Activated CD4-positive, alpha-beta T cell treated with anti-CD3 and anti-CD28 coated beads, Interleukin-2, amount 10 ng/mL, durations not matched to agents 7 days and 5 days (primary cell): ENCODE results near the gene TULP1. TPM values are rescaled to one million over a fixed set of nuclear protein-coding genes. Genes with fewer than 3 reads are reported as not detected.

Experiments used
- CTCF ChIA-PET: fragments of 350-600 bp; sonication (Branson Sonifier 250); formaldehyde crosslinking; loops from one replicate; lab custom pipeline; 2021; ENCODE audit warnings: antibody characterized with exemption; lab: Charles Lee
- POLR2A ChIA-PET: fragments of 350-600 bp; sonication (Branson Sonifier 250); formaldehyde crosslinking; loops from one replicate; lab custom pipeline; 2021; ENCODE audit warnings: antibody characterized with exemption; lab: Charles Lee
- DNase-seq: peaks from one replicate; pipeline ENCODE4 v3.0.0-alpha.2; 2020
- H3K27ac Mint-ChIP-seq: one replicate; pipeline ENCODE4 v1.8.0; 2021; ENCODE audit warnings: mild to moderate bottlenecking, moderate library complexity, mixed read lengths
- H3K27me3 Mint-ChIP-seq: one replicate; pipeline ENCODE4 v1.8.0; 2021; ENCODE audit warnings: mixed read lengths
- H3K36me3 Mint-ChIP-seq: one replicate; pipeline ENCODE4 v1.8.0; 2021; ENCODE audit warnings: low read depth, mixed read lengths
- H3K4me1 Mint-ChIP-seq: one replicate; pipeline ENCODE4 v1.8.0; 2021; ENCODE audit warnings: mixed read lengths
- H3K4me3 Mint-ChIP-seq: one replicate; pipeline ENCODE4 v1.8.0; 2021; ENCODE audit warnings: mild to moderate bottlenecking, moderate library complexity, mixed read lengths
- H3K9me3 Mint-ChIP-seq: one replicate; pipeline ENCODE4 v1.8.0; 2021; ENCODE audit warnings: mixed read lengths
- total RNA-seq, 2 experiments: library from RNA; stranded (reverse); gene quantifications; one replicate each; pipeline ENCODE4 v1.2.3, GENCODE V29; 2021

Gene TULP1
- total RNA-seq, 2 experiments from 2014 or later = not detected

DNA sequence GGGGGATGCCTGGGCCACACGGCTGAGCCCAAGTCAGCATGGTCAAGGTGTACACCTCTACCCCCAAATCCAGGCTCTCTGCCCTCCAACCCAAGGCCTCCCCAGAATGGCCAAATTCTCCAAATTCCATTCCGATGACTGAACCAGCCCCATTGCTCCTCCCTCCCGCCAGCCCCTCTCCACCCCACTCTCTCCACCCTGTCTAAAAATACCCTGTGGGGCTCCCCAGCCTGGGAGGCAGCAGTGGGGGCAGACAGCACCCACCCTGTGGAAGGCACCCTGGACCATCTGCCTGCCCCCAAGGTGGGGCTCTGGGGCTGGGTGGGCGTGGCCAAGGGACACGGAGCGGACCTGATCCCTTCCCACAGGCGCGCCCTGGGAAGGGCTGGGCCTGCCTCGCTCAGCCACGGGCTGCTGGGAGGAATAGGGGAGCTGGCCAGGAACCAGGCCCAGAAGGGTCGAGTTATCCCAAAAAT, 27.3 kb downstream of the TULP1 start:
- no peaks in the 10 kb centered on the region for H3K36me3 Mint-ChIP-seq
- ChIA-PET CTCF (no interaction called here), POLR2A (no interaction called here)
- H3K27me3 Mint-ChIP-seq = no peaks in the 10 kb centered on the region
- peaks cover 9% of the 10 kb centered on the region for H3K4me1 Mint-ChIP-seq
- H3K9me3 Mint-ChIP-seq = no peaks in the 10 kb centered on the region
- no peak overlapping the region for H3K4me3 Mint-ChIP-seq
- DNase-seq = no peak
- no peak overlapping the region for H3K27ac Mint-ChIP-seq

GRCh38 chr6:35484921-35485392, 27.7 kb downstream of the TULP1 start:
- Mint-ChIP-seq H3K27ac (no peak overlapping the region), H3K27me3 (no peaks in the 10 kb centered on the region), H3K36me3 (no peaks in the 10 kb centered on the region), H3K9me3 (no peaks in the 10 kb centered on the region), H3K4me1 (peaks cover 9% of the 10 kb centered on the region), H3K4me3 (no peak overlapping the region)
- DNase-seq = no peak
- ChIA-PET CTCF (interaction anchor here (1.0 kb wide), 1 partner anchor 38 kb away, joined by 3 read pairs; no protein-coding TSS in a partner anchor), POLR2A (no interaction called here)

- CTCF ChIA-PET = interaction anchor here (1.0 kb wide), 1 partner anchor 39 kb away, joined by 3 read pairs; no protein-coding TSS in a partner anchor
- Mint-ChIP-seq H3K27ac (no peak overlapping the region), H3K27me3 (no peaks in the 10 kb centered on the region), H3K36me3 (no peaks in the 10 kb centered on the region), H3K4me3 (no peak overlapping the region), H3K9me3 (no peaks in the 10 kb centered on the region), H3K4me1 (peaks cover 9% of the 10 kb centered on the region)
- POLR2A ChIA-PET = no interaction called here
- no peak for DNase-seq
Observed at GRCh38 chr6:35483893-35484645, 28.6 kb downstream of the TULP1 start.

DNA sequence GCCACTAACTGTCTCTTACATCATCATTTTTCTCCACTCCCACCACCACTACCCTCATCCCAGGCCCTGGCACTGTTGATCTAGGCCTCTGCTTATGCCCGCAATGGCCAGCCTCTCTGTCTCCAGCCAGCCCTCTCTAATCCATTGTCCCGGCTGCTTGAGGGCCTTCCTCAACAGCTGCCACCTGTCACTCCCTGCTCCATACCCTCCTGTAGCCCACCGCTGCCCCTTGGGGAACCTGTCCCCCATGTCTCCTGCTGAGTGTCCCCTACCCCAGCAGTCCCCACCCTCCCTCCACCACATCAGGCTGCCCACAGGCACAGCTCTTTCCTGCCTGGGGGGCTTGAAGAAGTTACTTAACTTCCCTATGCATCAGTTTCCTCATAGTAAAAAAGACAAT, 29.2 kb downstream of the TULP1 start:
- Mint-ChIP-seq H3K27me3 (no peaks in the 10 kb centered on the region), H3K9me3 (no peaks in the 10 kb centered on the region), H3K36me3 (no peaks in the 10 kb centered on the region), H3K4me3 (no peak overlapping the region), H3K27ac (no peak overlapping the region), H3K4me1 (peaks cover 9% of the 10 kb centered on the region)
- DNase-seq = no peak
- ChIA-PET CTCF (interaction anchor here (1.0 kb wide), 1 partner anchor 12 kb away, joined by 4 read pairs; no protein-coding TSS in a partner anchor), POLR2A (no interaction called here)

- no peak overlapping the region for H3K4me3 Mint-ChIP-seq
- POLR2A ChIA-PET = no interaction called here
- H3K27me3 Mint-ChIP-seq = no peaks in the 10 kb centered on the region
- no peaks in the 10 kb centered on the region for H3K36me3 Mint-ChIP-seq
- DNase-seq = no peak
- CTCF ChIA-PET = interaction anchor here (1.0 to 1.1 kb wide), 2 partner anchors 12 to 18 kb away, joined by 3 to 4 read pairs; no protein-coding TSS in a partner anchor
- H3K27ac Mint-ChIP-seq = no peak overlapping the region
- no peaks in the 10 kb centered on the region for H3K9me3 Mint-ChIP-seq
- peaks cover 6% of the 10 kb centered on the region for H3K4me1 Mint-ChIP-seq
Observed at GRCh38 chr6:35483062-35483461, 29.6 kb downstream of the TULP1 start.

DNA sequence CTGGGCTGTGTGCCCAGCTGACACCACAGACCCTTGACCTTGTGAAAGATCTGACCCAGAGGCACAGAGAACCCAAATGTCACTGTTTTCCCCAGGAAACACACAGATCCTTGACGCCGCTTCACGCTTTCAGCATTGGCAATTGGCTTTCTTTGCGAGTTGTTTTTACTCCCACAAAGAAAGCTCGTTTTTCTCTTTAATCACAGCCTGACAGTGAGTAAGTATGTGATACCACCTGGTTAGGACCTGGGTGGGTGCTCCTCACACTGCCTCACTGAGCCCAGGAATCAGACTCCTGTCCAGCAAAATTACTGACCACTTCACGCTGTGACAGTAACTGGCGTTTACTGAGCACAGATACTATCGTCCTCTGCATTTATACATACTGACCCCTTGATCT, 31.5 kb downstream of the TULP1 start:
- no peak overlapping the region for H3K4me3 Mint-ChIP-seq
- ChIA-PET CTCF (interaction anchor here (0.6 to 2.9 kb wide), 5 partner anchors 10 to 1165 kb away, joined by 3 to 21 read pairs (median 4); partner anchors contain the start of gene RPL10A), POLR2A (no interaction called here)
- H3K27ac Mint-ChIP-seq = no peak overlapping the region
- H3K36me3 Mint-ChIP-seq = no peaks in the 10 kb centered on the region
- no peak for DNase-seq
- no peaks in the 10 kb centered on the region for H3K9me3 Mint-ChIP-seq
- H3K4me1 Mint-ChIP-seq = peaks cover 3% of the 10 kb centered on the region
- no peaks in the 10 kb centered on the region for H3K27me3 Mint-ChIP-seq

DNA sequence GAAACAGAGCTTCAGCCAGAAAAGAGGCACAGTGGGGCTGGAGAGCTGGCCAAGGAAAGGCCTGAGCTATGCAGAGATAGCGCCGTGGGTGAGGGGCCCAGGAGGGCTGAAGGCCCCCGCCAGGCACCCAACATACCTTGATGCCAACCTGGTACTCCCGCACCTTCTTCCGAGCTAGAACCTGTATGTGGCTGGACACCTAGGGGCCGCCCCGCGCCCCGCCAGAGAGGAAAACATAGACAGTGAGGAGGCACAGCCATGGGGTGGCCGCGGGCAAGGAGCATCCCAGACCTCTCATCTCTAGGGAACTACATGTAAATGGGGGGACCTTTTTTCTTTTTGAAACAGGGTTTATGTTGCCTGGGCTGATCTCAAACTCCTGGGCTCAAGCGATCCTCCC, 32.5 kb downstream of the TULP1 start:
- Mint-ChIP-seq H3K4me3 (no peak overlapping the region), H3K27ac (no peak overlapping the region), H3K27me3 (no peaks in the 10 kb centered on the region), H3K36me3 (no peaks in the 10 kb centered on the region), H3K9me3 (no peaks in the 10 kb centered on the region), H3K4me1 (peaks cover 3% of the 10 kb centered on the region)
- DNase-seq = no peak
- POLR2A ChIA-PET = no interaction called here
- CTCF ChIA-PET = interaction anchor here (0.5 to 2.9 kb wide), 4 partner anchors 11 to 954 kb away, joined by 3 to 21 read pairs (median 3); partner anchors contain the start of gene RPL10A

GRCh38 chr6:35478259-35478658, 34.4 kb downstream of the TULP1 start:
- no peak overlapping the region for H3K4me3 Mint-ChIP-seq
- H3K4me1 Mint-ChIP-seq = peaks cover 6% of the 10 kb centered on the region
- CTCF ChIA-PET = interaction anchor here (1.7 kb wide), 1 partner anchor 258 kb away, joined by 4 read pairs; no protein-coding TSS in a partner anchor

DNA sequence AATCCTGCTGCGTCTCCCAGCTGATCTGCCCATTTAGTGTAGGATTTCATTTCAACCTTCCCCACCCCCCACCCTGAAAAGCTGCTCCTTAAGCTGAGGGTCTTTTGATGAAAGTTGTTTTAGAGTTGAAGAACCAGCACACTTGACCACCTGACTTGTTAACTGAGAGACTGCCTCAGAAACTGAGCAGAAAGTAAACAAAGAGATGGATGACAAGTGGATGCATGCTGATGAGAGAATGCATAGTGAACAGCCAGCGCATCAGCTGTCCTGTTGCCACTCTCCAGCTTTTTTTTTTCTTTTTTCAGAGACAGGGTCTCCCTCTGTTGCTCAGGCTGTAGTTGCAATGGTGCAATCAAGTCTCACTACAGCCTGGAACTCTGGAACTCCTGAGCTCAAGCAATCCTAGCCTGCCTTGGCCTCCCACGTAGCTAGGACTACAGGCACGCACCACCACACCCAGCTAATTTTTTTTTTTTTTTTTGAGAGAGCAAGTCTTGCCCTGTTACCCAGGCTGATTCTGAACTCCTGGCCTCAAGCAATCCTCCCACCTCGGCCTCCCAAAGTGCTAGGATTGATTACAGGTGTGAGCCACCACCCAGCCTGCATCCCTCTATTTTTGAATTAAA, 35.0 kb downstream of the TULP1 start:
- Mint-ChIP-seq H3K4me3 (no peak overlapping the region), H3K27ac (no peak overlapping the region), H3K36me3 (peaks cover 5% of the 10 kb centered on the region), H3K4me1 (peaks cover 6% of the 10 kb centered on the region), H3K9me3 (no peaks in the 10 kb centered on the region), H3K27me3 (no peaks in the 10 kb centered on the region)
- POLR2A ChIA-PET = interaction anchor here (0.6 kb wide), 1 partner anchor 11 kb away, joined by 6 read pairs; no protein-coding TSS in a partner anchor
- no peak for DNase-seq
- CTCF ChIA-PET = interaction anchor here (0.6 to 1.7 kb wide), 4 partner anchors 9 to 258 kb away, joined by 3 to 6 read pairs (median 4); partner anchors contain the start of gene RPL10A

More at GRCh38 chr6:35478259-35478658, 34.4 kb downstream of the TULP1 start:
- POLR2A ChIA-PET = no interaction called here
- no peaks in the 10 kb centered on the region for H3K27me3 Mint-ChIP-seq
- no peak for DNase-seq
- no peak overlapping the region for H3K27ac Mint-ChIP-seq
- H3K36me3 Mint-ChIP-seq = peaks cover 5% of the 10 kb centered on the region
- H3K9me3 Mint-ChIP-seq = no peaks in the 10 kb centered on the region

- DNase-seq = no peak
- H3K4me3 Mint-ChIP-seq = no peak overlapping the region
- no peaks in the 10 kb centered on the region for H3K27me3 Mint-ChIP-seq
- peaks cover 10% of the 10 kb centered on the region for H3K36me3 Mint-ChIP-seq
- peaks cover 10% of the 10 kb centered on the region for H3K4me1 Mint-ChIP-seq
- no peak overlapping the region for H3K27ac Mint-ChIP-seq
- CTCF ChIA-PET = interaction anchor here (1.3 to 1.7 kb wide), 3 partner anchors 9 to 259 kb away, joined by 3 to 6 read pairs (median 4); partner anchors contain the start of gene RPL10A
- no peaks in the 10 kb centered on the region for H3K9me3 Mint-ChIP-seq
- POLR2A ChIA-PET = no interaction called here
Observed at GRCh38 chr6:35477028-35477427, 35.7 kb downstream of the TULP1 start.

DNA sequence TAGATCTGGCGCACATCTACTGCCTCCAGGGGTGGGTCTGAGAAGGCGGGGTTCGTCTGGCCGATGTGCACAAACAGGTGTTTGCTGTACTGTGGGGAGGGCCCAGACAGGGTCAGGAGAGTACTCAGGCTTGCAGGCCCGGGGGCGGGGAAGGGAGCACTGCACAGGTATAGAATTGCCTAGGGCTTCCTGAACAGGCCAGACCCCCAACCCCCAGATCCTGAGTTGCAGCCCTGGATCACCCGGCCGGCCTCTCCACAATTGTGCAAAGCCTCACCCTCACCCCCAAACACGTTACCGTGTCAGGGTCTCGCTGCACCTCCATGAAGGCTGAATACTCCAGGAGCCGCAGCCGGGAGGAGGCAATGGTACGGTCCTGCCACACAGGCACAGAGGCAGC, 36.7 kb downstream of the TULP1 start:
- Mint-ChIP-seq H3K4me1 (peaks cover 21% of the 10 kb centered on the region), H3K4me3 (no peak overlapping the region), H3K9me3 (no peaks in the 10 kb centered on the region), H3K36me3 (peaks cover 18% of the 10 kb centered on the region), H3K27me3 (no peaks in the 10 kb centered on the region), H3K27ac (no peak overlapping the region)
- no peak for DNase-seq
- ChIA-PET POLR2A (no interaction called here), CTCF (interaction anchor here (0.7 to 1.4 kb wide), 3 partner anchors 10 to 115 kb away, joined by 3 to 6 read pairs (median 3); no protein-coding TSS in a partner anchor)

DNA sequence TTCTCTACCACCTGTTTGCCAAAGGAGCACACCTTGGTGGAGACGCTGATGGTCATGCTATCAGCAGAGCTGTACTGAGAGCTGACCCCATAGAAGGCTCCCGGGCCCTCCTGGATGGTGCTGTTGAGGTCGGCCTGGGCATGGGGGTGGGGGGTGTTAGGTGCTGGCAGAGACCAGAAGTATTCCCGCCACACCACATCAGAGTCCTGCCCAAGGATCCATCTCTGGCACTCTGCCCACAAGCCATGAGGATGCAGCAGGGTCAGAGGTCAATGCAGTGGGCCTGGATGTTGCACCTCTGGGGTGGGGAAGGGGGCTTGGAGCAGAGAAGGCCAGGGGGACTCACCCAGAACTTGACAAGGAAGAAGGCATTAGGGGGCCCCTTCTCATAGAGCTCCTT, 37.1 kb downstream of the TULP1 start:
- peaks cover 23% of the 10 kb centered on the region for H3K36me3 Mint-ChIP-seq
- CTCF ChIA-PET = interaction anchor here (0.5 to 1.1 kb wide), 3 partner anchors 10 to 583 kb away, joined by 3 to 4 read pairs (median 3); no protein-coding TSS in a partner anchor
- H3K27me3 Mint-ChIP-seq = no peaks in the 10 kb centered on the region
- POLR2A ChIA-PET = no interaction called here
- no peak overlapping the region for H3K27ac Mint-ChIP-seq
- H3K4me1 Mint-ChIP-seq = peaks cover 25% of the 10 kb centered on the region
- no peaks in the 10 kb centered on the region for H3K9me3 Mint-ChIP-seq
- H3K4me3 Mint-ChIP-seq = no peak overlapping the region
- no peak for DNase-seq
